ENCODE data around the gene KIF3C.
"Not testable (repeated sequence)": the region's sequence is repeated elsewhere in the genome, so short reads cannot be mapped to it uniquely, and the experiment has no call there.

The KIF3C gene

DNA sequence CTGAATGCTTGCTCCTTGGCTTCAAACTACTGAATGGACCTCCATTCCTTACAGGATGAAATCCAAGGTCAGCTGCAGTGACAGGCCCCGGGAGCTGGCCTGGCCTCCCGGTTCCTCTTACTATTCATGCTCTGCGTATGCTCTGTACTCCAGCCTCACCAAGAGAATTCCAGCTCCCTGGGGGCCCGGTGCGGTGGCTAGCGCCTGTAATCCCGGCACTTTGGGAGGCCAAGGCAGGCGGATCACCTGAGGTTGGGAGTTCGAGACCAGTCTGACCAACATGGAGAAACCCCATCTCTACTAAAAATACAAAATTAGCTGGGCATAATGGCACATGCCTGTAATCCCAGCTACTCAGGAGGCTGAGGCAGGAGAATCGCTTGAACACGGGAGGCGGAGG lies 23.7 kb downstream of the KIF3C start:
- not testable (repeated sequence) for DNase-seq

DNA sequence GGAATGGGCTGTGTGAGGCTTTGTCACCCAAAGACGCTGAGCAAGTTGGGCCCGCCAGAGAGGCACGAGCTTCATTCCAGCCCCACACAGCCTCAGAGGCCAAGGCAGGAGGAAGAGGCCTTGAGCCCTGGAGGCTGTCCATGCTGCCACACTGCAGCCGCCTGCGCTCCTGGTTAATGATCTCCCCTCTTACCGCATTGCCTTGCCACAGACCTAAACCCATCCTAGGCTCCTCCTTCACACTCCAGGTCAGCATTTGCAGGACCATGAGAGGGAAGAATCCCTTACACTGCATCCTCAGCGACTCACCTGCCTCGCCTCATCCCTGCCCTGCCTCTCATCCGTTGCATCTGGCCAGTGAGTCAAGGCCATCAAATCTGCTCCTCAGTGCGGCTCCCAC lies 24.6 kb downstream of the KIF3C start:
- no peak for DNase-seq

DNA sequence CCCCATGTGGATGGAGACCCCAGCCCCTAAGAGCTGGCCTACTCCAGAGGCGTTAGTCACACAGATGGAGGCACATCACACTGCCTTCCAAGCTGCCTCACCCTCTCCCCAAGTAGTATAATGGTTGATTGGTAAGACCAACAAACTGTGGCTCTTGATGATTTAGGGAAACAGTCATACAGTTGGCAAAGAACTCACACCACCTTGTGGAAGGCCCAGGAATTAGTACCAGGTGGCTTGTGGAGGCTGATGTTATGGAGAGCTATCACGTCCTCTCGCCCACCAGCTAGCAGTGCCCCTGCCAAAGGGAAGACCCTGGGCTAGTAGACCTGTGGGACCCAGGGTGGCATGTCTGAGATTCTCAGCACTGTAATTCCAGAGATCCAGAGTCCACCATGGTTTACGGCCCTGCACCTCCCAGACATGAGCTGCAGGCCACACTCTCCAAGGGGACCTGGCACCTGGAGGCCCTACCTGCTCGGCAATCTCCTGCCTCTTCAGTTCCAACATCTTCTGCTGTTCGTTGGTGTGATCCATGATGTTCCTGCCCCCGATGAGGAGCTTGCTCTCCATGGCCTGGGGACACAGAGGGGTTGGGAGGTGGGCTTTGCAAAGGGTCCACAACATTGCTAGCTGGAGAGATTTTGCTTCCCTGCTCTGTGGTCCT lies 26.3 kb downstream of the KIF3C start:
- DNase-seq = no peak

DNA sequence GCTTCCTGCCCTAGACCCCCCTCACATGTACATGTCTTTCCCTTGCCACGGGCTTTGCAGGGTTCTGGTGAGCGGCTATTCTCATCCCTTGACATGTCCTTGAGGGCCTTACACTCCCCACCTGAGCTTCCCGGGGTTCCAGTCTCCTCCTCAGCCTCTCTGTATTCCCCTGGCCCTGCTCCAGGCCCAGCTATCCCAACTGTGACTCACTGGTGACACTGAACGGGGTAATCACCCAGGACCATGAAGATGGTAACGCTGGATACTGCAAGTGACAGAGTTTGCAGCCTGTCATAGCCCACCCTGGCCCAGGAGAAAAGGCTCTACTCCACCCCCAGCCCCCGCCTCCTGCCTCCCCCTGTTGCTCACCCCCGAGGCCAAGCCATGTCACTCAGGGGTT lies 27.3 kb downstream of the KIF3C start:
- no peak for DNase-seq

DNA sequence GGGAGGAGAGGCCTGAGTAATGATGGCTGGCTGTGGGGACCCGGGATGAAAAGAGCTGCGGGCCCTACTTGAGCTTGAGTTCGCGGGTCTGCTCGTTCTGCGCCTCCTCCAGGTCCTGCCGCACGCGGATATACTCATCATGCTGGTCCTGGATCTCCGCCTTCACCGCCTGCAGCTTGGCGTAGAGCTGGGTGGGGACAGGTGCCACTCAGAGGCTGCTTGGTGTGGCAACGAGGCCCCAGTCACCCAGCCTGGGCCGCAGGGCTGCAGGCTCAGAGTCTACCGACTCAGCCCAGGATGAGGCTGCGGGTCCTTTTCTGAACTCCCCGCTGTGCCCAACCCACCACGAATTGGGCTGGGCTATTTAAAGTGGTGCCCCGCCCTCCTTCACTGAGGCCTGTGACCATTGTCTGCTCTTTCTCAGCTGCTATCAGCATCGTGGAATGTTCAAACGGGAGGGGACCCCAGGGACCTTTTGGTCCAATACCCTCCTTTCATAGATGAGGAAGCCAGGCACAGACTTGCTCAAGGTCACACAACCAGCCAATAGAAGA lies 28.0 kb downstream of the KIF3C start:
- DNase-seq = no peak

DNA sequence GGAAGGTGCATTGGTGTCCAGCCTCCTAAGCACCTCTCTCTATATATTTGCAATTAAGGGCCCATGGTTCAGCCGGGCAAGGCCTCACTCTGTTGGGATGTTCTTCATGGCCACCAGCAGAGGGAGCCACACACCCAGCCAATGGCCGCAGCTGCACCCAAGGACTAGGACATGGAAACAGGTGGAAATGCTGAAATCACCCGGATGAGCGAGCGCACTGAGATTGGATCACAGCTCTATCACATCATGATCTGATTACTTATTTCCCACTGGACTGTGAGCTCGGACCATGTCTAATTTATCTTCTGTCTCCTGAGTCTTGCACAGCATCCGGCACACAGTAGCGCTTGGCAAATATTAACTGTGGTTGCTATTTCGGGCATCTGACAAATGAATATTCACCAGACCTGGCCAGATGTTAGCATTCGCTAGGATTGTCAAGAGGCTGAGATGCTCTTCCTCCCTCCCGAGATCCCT lies 31.2 kb downstream of the KIF3C start:
- DNase-seq = peak; percentile 82

DNA sequence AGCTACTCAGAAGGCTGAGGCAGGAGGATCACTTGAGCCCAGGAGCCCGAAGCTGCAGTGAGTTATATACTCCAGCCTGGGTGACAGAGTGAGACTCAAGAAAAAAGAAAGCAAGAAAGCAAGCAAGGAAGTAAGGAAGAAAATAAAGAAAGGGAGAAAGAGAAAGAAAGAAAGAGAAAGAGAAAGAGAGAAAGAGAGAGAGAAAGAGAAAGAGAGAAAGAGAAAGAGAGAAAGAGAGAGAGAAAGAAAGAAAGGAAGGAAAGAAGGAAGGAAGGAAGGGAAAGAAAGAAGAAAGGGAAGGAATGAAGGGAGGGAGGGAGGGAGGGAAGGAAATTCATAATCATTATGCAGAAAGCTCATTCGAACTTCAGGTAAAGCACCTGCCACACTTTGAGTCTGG lies 33.9 kb downstream of the KIF3C start:
- DNase-seq = no peak

DNA sequence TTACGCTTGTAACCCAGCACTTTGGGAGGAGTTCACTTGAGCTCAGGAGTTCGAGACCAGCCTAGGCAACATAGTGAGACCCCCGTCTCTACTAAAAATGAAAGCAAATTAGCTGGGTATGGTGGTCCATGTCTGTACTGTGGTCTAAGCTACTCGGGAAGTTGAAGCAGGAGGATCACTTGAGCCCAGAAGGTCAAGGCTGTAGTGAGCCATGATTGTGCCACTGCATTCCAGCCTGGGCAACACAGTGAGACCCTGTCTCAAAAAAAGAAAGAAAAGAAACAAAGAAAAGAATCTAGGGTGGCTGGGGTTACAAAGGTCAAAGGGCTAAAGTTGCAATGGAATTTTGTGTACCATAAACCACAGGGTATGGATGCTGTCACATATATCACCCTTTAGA lies 41.3 kb downstream of the KIF3C start:
- DNase-seq = no peak

DNA sequence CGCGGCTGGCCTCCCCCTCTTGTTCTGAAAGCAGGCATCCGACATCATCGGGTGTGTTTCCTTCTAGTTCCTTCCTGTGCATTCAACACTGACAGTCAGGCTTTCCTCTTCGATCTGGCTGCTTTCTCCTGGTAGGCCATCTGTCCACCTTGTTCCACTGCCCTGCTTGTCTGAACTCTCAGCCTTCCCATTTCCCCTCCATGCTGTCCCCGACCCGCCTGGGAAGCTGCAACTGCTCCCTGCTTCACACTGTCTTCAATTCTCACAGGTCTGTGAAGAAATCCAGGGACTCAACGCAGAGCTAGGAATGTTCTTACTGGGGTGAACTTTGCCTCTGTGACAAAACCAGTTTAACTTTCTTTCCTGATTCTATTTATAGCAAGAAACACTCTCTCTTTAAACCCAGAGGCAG lies 43.0 kb downstream of the KIF3C start:
- no peak for DNase-seq

DNA sequence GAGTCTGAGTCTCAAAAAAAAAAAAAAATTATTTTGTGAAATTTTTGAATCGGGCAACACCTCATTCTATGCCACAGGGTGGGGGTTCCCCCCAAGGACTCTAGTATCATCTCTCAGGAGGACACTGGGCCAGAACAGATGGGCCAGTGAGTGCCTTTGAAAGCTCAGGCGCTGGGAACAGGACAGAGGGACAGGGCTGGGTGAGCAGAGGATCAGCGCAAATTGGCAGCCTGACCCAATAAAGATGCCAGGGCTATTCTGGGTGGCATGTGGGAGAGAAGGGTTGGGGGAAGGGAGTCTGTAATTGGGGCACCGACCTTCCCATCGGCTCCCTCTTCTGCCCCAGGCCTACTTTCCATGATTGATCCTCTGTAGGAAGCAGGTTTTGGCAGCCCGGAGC lies 44.0 kb downstream of the KIF3C start:
- DNase-seq = no peak

DNA sequence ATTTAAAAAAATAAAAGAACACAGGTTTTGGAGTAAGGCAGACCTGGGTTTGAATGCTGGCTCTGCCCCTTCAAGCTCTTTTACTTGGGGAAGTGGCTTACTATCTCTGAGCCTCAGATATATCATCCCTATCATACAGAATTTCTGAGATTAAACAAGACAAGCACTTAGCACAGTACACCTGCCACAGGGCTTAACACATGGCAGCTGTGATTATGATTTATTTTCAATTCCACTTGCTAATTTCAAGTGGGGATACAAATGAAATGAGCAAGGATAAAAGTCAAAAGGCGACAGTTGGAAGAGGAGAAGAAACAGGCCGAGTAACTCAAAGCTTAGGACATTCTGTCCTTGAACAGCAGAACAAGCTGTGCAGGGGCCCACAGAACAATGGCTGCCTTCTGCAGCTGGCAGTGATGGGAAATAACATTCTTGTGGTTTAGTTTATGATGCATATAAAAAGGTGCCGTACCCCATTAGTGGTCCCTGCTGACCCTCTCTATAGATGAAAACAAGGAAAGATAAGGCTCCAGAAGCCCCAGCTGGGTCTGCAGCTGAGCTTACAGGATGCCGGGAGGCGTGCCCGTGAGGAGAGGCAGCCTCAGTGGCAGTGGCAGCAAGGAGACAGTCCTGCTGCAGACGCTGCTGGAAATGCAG lies 45.3 kb downstream of the KIF3C start:
- DNase-seq = no peak

DNA sequence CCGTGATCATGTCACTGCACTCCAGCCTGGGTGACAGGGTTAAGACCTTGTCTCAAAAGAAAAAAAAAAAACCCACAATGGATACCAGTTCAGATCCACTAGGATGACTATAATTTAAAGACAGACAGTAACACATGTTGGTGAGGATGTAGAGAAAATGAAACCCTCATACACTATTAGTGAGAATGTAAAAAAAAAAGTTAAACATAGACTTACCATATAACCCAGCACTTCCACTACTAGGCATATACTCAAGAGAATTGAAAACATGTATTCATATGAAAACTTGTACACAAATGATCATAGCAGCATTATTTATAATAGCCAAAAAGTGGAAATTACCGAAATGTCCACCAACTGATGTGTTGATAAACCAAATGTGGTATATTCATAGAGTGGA lies 48.7 kb downstream of the KIF3C start:
- DNase-seq = no peak

DNA sequence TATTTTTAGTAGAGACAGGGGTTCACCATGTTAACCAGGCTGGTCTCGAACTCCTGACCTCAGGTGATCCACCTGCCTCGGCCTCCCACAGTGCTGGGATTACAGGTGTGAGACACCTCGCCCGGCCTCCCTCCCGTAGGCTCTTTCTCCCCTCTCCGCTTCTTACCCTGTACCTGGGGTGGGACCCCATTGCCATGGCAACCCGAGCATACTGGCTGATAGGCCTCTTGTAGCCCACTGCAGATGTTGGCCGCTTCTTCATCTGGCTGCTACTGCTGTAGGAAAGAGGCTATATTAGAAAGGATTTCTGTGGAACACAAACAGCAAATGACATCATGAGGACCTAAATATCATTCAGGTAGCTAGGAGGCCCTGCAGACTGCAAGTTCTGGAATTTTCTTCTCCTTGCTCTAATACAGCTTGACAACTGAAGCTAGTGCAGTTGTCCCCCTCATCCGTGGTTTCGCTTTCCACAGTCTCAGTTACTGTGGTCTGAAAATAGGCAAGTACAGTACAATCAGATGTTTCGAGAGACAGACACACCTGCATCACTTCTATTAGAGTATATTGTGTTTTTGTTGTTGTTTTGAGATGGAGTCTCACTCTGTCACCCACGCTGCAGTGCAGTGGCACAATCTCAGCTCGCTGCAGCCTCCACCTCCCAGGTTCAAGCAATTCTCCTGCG lies 52.4 kb downstream of the KIF3C start:
- no peak for DNase-seq

DNA sequence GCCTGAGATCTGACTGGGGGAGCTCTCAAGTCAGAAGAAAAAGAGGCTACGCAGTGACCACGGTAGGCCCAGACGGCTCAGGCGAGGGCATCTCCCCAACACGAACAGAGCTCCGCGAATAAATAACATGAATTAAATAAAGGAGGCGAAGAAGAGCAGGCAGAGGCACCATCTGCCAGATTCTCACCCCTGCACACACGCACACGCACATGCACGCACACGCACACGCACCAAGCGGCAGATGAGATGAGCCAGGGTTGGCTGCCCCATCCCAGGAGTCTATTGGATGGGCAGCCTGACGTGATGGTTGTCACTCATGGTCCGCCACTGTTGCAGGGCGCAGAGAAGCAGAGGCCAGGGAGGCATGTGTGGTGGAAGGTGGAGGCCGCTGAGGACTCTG lies 53.6 kb downstream of the KIF3C start:
- DNase-seq = no peak

DNA sequence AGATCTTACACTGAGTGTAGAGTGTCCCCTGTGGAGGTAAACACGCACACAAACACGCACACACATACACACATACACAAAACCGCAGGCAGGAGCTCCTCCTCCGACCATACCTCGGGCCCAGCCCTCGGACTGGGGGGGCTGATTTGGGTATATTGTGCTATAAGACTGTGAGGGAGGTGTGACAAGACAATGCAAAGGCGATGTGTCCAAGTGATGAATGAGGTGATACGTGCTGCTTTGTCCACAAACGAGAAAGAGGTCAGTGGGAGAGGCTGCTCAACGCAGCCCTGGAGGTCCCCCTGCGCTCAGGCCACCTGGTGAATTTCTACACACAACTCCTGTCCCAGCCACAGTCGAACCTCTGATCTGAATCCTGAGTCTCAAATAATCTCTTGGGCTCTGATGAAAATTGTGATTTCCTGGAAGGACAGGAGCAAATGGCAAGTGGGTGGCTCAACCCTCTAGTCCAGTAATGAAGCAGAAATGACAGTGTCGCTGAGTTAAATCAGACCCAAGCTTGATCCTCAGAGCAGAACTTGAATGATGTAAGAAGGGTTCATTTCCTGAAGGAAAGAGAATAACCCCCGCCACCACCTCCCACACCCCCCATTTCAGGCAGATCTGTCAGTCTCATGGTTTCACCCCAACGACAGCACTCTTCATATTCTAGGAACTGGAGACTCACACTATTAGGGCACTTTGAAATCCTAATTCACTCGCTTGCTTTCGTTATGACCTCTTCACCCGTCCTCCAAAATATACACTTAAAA lies 55.1 kb downstream of the KIF3C start:
- DNase-seq = no peak

DNA sequence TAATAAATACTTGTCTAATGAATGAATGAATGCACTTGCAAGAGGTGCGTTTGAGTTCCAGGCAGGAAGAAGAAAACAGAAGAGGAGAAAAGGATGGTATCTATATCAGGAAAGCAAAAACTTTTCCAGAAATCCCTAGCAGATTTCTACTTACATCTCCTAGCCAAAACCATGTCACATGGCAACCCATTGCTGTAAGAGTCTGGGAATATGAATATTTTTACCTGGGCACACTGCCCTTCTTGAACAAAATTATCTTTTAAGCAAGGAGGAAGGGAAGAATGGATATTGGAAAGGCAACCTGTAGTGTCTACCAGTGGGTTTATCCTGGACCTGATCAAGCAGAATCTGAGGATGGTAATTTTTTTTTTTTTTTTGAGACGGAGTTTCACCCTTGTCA lies 59.8 kb downstream of the KIF3C start:
- DNase-seq = no peak

DNA sequence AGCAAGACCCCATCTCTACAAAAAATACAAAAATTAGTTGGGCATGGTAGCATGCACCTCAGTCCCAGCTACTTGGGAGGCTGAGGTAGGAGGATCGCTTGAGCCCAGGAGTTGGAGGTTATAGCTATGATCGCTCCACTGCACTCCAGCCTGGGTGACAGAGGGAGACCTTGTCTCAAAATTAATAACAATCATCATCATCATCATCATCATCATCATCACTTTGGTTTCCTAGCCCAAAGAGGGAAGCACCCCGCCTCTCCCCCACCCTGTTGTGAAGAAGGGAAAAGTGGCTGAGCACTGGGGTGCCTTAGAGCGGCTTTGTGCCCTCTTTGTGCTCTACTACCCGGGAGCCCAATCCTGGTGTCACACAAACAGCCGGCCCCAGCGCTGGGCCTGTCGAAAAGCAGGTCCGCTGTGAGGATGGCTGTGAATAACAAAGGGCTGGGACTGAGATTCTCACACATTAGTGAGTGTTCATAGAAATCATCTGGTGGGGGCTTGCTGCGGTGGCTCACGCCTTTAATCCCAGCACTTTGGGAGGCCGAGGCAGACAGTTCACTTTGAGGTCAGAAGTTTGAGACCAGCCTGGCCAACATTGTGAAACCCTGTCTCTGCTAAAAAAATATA lies 61.4 kb downstream of the KIF3C start:
- no peak for DNase-seq

DNA sequence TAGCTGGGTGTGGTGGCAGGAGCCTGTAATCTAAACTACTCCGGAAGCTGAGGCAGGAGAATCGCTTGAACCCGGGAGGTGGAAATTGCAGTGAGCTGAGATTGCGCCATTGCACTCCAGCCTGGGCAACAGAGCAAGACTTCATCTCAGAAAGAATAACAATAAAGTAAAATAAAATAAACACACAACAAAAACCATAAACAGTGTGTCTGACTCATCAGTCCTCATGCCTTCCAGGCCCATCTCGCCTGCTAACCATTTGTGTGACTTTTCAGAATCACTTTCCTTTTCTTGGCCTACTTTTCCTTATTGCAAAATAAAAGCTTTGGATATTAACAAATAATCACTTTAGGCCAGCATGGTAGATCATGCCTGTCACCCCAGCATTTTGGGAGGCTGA lies 62.0 kb downstream of the KIF3C start:
- DNase-seq = no peak

DNA sequence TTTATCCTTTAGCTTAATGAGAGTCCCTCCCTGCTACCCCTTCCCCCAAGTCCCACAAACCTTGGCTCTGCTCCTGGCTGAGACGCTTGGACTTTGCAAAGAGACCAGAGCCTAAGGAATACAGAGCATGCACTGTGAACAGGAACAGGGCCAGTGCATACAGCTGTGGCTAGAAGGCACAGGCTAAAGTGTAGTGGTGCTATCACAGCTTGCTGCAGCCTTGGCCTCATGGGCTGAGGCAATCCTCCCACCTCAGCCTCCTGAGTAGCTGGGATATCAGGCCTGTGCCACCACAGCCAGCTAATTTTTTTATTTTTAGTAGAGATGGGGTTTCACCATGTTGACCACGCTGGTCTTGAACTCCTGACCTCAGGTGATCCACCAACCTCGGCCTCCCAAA lies 64.5 kb downstream of the KIF3C start:
- DNase-seq = no peak

DNA sequence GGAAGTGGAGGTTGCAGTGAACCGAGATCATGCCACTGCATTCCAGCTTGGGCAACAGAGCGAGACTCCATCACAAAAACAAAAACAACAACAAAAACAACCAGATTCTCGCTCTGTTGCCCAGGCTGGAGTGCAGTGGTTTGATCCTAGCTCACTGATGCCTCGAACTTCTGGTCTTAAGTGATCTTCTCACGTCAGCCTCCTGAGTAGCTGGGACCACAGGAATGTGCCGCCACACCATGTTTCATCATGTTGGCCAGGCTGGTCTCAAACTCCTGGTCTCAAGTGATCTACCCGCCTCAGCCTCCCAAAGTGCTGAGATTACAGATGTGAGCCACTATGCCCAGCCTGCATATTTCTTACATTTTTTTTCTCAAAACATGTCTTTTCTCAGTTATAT lies 64.9 kb downstream of the KIF3C start:
- not testable (repeated sequence) for DNase-seq

DNA sequence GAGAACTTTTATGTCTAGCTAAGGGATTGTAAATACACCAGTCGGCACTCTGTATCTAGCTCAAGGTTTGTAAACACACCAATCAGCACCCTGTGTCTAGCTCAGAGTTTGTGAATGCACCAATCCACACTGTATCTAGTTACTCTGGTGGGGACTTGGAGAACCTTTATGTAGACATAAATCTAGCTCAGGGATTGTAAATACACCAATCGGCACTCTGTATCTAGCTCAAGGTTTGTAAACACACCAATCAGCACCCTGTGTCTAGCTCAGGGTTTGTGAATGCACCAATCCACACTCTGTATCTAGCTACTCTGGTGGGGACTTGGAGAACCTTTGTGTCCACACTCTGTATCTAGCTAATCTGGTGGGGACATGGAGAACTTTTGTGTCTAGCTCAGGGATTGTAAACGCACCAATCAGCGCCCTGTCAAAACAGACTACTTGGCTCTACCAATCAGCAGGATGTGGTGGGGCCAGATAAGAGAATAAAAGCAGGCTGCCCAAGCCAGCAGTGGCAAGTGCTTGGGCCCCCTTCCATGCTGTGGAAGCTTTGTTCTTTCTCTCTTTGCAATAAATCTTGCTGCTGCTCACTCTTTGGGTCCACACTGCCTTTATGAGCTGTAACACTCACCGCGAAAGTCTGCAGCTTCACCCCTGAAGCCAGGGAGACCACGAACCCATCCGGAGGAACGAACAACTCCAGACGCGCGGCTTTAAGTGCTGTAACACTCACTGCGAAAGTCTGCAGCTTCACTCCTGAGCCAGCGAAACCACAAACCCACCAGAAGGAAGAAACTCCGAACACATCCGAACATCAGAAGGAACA lies 66.1 kb downstream of the KIF3C start:
- DNase-seq = not testable (repeated sequence)

DNA sequence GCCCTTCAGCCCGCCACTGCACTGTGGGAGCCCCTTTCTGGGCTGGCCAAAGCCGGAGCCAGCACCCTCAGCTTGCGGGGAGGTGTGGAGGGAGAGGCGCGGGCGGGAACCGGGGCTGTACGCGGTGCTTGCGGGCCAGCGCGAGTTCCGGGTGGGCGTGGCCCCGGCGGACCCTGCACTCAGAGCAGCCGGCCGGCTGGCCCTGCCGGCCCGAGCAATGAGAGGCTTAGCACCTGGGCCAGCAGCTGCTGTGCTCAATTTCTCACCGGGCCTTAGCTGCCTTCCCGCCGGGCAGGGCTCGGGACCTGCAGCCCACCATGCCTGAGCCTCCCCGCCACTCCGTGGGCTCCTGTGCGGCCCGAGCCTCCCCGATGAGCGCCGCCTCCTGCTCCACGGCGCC lies 66.9 kb downstream of the KIF3C start:
- DNase-seq = not testable (repeated sequence)

Data from right forelimb (tissue), 1 donor.